Transverse colon (tissue), 4 donors: Measurements from ENCODE around the gene PTPRB.

ENCODE experiments used
- EP300 ChIP-seq: sonication (generic); formaldehyde crosslinking; IDR thresholded peaks from one replicate; pipeline ENCODE4 v1.6.1; 2017; ENCODE audit warnings: antibody characterized with exemption, low read depth
- POLR2A ChIP-seq: fragments of 450-650 bp; IDR thresholded peaks from one replicate; pipeline ENCODE4 v1.6.1; 2016; ENCODE audit warnings: antibody characterized with exemption, mild to moderate bottlenecking, moderate library complexity
- POLR2AphosphoS5 ChIP-seq, 3 donors: sonication (generic); formaldehyde crosslinking; IDR thresholded peaks; one replicate each; pipeline ENCODE4 v1.6.1; 2016; ENCODE audit warnings: antibody characterized with exemption in 3 of 3
- TF ChIP-seq, protein P1 (sequence below), 5 experiments: fragments of 200-600 bp in 3 of 5; fragments of 450-650 bp in 2 of 5; sonication (generic) in 3 of 5; IDR thresholded peaks; 1 replicate in 2 of 5; 2 replicates in 3 of 5; pipeline ENCODE4 v1.5.1; 2016 to 2017; ENCODE audit warnings: antibody characterized with exemption in 5 of 5, inconsistent platforms in 3 of 5, mild to moderate bottlenecking in 2 of 5, moderate library complexity in 1 of 5

DNA sequence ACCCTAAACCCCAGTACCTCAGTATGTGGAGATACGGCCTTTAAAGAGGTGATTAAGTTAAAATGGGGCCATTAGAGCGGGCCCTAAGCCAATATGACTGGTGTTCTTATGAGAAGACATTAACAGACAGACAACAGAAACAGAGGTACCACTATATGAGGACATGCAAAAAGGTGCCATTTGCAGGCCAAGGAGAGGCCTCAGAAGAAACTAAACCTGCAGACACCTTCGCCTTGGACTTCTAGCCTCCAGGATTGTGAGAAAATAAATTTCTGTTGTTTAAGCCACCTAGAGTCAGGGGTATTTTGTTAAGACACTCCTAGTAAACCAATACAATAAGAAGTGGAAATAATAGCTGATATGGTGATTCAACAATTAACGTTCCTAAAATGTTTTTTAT is 32.6 kb downstream of the PTPRB start:
- TF ChIP-seq POLR2A, result no peak
- TF ChIP-seq POLR2AphosphoS5 (IDR thresholded peaks at IDR 0.05), result no peak
- TF ChIP-seq, protein P1, sequence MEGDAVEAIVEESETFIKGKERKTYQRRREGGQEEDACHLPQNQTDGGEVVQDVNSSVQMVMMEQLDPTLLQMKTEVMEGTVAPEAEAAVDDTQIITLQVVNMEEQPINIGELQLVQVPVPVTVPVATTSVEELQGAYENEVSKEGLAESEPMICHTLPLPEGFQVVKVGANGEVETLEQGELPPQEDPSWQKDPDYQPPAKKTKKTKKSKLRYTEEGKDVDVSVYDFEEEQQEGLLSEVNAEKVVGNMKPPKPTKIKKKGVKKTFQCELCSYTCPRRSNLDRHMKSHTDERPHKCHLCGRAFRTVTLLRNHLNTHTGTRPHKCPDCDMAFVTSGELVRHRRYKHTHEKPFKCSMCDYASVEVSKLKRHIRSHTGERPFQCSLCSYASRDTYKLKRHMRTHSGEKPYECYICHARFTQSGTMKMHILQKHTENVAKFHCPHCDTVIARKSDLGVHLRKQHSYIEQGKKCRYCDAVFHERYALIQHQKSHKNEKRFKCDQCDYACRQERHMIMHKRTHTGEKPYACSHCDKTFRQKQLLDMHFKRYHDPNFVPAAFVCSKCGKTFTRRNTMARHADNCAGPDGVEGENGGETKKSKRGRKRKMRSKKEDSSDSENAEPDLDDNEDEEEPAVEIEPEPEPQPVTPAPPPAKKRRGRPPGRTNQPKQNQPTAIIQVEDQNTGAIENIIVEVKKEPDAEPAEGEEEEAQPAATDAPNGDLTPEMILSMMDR (IDR thresholded peaks at IDR 0.05), result no peak
- TF ChIP-seq EP300, result no peak
